HEK293 (cell line): ENCODE data around the gene AFP.

Experiments
- KLF1 ChIP-seq: fragments of 450-650 bp; formaldehyde crosslinking; IDR thresholded peaks from 2 replicates; pipeline ENCODE4 v1.5.1; 2016; ENCODE audit warnings: missing biosample characterization, missing genetic modification characterization
- PRDM1 ChIP-seq: fragments of 450-650 bp; formaldehyde crosslinking; IDR thresholded peaks from 2 replicates; pipeline ENCODE4; 2016; ENCODE audit warnings: missing biosample characterization, missing genetic modification characterization
- ZNF175 ChIP-seq: fragments of 450-650 bp; formaldehyde crosslinking; IDR thresholded peaks from 2 replicates; pipeline ENCODE4 v1.5.1; 2016; ENCODE audit warnings: missing biosample characterization, missing genetic modification characterization
- ZNF2 ChIP-seq: fragments of 450-650 bp; formaldehyde crosslinking; IDR thresholded peaks from 2 replicates; pipeline ENCODE4 v1.5.1; 2016; ENCODE audit warnings: missing biosample characterization, missing genetic modification characterization
- ZNF549 ChIP-seq: fragments of 450-650 bp; IDR thresholded peaks from 2 replicates; pipeline ENCODE4 v1.5.1; 2018; ENCODE audit warnings: missing biosample characterization, missing genetic modification characterization, mild to moderate bottlenecking, inconsistent platforms, moderate library complexity
- ZNF585B ChIP-seq: fragments of 450-650 bp; formaldehyde crosslinking; IDR thresholded peaks from 2 replicates; pipeline ENCODE4 v1.5.1; 2016; ENCODE audit warnings: missing biosample characterization, missing genetic modification characterization
- TF ChIP-seq, protein P1 (sequence below): fragments of 450-650 bp; formaldehyde crosslinking; IDR thresholded peaks from 2 replicates; pipeline ENCODE4 v1.5.1; 2016; ENCODE audit warnings: missing biosample characterization, missing genetic modification characterization
- TF ChIP-seq, protein P2 (sequence below): fragments of 450-650 bp; formaldehyde crosslinking; IDR thresholded peaks from 2 replicates; pipeline ENCODE4 v1.5.1; 2017; ENCODE audit warnings: missing biosample characterization, missing genetic modification characterization
- TF ChIP-seq, protein P3 (sequence below): fragments of 450-650 bp; formaldehyde crosslinking; IDR thresholded peaks from 2 replicates; pipeline ENCODE4 v1.5.1; 2016; ENCODE audit warnings: missing biosample characterization, missing genetic modification characterization
- TF ChIP-seq, protein P4 (sequence below): fragments of 450-650 bp; formaldehyde crosslinking; IDR thresholded peaks from 2 replicates; pipeline ENCODE4; 2016; ENCODE audit warnings: missing biosample characterization, missing genetic modification characterization
- TF ChIP-seq, protein P5 (sequence below): fragments of 450-650 bp; formaldehyde crosslinking; IDR thresholded peaks from 2 replicates; pipeline ENCODE4 v1.5.1; 2017; ENCODE audit warnings: missing biosample characterization, missing genetic modification characterization

DNA sequence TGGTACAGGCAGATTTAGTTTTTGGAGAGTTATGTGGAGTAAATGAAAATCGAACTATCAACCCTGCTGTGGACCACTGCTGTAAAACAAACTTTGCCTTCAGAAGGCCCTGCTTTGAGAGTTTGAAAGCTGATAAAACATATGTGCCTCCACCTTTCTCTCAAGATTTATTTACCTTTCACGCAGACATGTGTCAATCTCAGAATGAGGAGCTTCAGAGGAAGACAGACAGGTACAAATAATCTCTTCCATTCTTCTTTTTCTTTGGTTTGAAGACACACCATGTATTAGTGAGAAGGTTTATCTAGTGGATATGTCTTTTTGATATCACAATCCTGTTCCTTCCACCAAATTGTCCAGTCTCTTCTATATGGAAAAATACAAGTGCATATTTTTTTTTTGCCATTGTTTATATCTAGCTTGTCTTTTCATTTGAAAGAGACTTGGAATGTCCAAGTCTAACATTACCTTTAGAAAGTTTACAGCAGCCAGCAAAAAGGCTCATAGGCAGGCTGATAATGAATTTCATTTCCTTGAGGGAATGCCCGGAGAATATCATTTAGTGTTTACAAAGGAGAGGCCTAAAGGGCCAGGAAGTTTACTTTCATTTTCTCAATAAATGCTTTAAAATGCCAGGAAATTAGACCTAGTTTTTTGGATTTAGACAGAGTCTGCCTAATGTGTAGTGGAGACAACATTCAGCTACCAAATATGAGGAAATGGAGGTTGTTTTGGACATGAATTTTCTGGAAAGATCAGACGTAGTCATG is 64.2 kb downstream of the AFP start:
- no peak for TF ChIP-seq KLF1 (tag by site-specific recombination)
- TF ChIP-seq, protein P1, sequence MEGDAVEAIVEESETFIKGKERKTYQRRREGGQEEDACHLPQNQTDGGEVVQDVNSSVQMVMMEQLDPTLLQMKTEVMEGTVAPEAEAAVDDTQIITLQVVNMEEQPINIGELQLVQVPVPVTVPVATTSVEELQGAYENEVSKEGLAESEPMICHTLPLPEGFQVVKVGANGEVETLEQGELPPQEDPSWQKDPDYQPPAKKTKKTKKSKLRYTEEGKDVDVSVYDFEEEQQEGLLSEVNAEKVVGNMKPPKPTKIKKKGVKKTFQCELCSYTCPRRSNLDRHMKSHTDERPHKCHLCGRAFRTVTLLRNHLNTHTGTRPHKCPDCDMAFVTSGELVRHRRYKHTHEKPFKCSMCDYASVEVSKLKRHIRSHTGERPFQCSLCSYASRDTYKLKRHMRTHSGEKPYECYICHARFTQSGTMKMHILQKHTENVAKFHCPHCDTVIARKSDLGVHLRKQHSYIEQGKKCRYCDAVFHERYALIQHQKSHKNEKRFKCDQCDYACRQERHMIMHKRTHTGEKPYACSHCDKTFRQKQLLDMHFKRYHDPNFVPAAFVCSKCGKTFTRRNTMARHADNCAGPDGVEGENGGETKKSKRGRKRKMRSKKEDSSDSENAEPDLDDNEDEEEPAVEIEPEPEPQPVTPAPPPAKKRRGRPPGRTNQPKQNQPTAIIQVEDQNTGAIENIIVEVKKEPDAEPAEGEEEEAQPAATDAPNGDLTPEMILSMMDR (tag by site-specific recombination) = no peak
- no peak for TF ChIP-seq PRDM1 (tag by site-specific recombination)
- no peak for TF ChIP-seq ZNF2 (tag by site-specific recombination)
- TF ChIP-seq, protein P2, sequence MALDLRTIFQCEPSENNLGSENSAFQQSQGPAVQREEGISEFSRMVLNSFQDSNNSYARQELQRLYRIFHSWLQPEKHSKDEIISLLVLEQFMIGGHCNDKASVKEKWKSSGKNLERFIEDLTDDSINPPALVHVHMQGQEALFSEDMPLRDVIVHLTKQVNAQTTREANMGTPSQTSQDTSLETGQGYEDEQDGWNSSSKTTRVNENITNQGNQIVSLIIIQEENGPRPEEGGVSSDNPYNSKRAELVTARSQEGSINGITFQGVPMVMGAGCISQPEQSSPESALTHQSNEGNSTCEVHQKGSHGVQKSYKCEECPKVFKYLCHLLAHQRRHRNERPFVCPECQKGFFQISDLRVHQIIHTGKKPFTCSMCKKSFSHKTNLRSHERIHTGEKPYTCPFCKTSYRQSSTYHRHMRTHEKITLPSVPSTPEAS (tag by site-specific recombination) = no peak
- TF ChIP-seq ZNF585B (tag by site-specific recombination) = no peak
- TF ChIP-seq ZNF549 (tag by site-specific recombination) = no peak
- no peak for TF ChIP-seq ZNF175 (tag by site-specific recombination)
- TF ChIP-seq, protein P3, sequence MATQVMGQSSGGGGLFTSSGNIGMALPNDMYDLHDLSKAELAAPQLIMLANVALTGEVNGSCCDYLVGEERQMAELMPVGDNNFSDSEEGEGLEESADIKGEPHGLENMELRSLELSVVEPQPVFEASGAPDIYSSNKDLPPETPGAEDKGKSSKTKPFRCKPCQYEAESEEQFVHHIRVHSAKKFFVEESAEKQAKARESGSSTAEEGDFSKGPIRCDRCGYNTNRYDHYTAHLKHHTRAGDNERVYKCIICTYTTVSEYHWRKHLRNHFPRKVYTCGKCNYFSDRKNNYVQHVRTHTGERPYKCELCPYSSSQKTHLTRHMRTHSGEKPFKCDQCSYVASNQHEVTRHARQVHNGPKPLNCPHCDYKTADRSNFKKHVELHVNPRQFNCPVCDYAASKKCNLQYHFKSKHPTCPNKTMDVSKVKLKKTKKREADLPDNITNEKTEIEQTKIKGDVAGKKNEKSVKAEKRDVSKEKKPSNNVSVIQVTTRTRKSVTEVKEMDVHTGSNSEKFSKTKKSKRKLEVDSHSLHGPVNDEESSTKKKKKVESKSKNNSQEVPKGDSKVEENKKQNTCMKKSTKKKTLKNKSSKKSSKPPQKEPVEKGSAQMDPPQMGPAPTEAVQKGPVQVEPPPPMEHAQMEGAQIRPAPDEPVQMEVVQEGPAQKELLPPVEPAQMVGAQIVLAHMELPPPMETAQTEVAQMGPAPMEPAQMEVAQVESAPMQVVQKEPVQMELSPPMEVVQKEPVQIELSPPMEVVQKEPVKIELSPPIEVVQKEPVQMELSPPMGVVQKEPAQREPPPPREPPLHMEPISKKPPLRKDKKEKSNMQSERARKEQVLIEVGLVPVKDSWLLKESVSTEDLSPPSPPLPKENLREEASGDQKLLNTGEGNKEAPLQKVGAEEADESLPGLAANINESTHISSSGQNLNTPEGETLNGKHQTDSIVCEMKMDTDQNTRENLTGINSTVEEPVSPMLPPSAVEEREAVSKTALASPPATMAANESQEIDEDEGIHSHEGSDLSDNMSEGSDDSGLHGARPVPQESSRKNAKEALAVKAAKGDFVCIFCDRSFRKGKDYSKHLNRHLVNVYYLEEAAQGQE (tag by site-specific recombination) = no peak
- TF ChIP-seq, protein P4, sequence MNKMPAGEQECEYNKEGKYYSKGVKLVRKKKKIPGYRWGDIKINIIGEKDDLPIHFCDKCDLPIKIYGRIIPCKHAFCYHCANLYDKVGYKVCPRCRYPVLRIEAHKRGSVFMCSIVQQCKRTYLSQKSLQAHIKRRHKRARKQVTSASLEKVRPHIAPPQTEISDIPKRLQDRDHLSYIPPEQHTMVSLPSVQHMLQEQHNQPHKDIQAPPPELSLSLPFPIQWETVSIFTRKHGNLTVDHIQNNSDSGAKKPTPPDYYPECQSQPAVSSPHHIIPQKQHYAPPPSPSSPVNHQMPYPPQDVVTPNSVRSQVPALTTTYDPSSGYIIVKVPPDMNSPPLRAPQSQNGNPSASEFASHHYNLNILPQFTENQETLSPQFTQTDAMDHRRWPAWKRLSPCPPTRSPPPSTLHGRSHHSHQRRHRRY (tag by site-specific recombination) = no peak
- TF ChIP-seq, protein P5, sequence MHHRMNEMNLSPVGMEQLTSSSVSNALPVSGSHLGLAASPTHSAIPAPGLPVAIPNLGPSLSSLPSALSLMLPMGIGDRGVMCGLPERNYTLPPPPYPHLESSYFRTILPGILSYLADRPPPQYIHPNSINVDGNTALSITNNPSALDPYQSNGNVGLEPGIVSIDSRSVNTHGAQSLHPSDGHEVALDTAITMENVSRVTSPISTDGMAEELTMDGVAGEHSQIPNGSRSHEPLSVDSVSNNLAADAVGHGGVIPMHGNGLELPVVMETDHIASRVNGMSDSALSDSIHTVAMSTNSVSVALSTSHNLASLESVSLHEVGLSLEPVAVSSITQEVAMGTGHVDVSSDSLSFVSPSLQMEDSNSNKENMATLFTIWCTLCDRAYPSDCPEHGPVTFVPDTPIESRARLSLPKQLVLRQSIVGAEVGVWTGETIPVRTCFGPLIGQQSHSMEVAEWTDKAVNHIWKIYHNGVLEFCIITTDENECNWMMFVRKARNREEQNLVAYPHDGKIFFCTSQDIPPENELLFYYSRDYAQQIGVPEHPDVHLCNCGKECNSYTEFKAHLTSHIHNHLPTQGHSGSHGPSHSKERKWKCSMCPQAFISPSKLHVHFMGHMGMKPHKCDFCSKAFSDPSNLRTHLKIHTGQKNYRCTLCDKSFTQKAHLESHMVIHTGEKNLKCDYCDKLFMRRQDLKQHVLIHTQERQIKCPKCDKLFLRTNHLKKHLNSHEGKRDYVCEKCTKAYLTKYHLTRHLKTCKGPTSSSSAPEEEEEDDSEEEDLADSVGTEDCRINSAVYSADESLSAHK (tag by site-specific recombination) = no peak
